Endometrial microvascular endothelial cells (primary cell): ENCODE measurements around the gene BUD13. TPM values are rescaled to one million over a fixed set of nuclear protein-coding genes. Genes with fewer than 3 reads are reported as not detected.

Source experiments
- in situ Hi-C: cut with HindIII; loops from 2 replicates; pipeline ENCODE4 v1.10.0; 2017; ENCODE audit warnings: low sequenced_read_pairs, low pct_unique_long_range_greater_than_20kb; ENCODE audit errors: inconsistent ontology term
- total RNA-seq: library from RNA; depleted of rRNA; stranded (reverse); fragments of >200 nt; gene quantifications from one replicate; pipeline ENCODE4 v1.2.3, GENCODE V29; 2015; ENCODE audit errors: inconsistent ontology term

Gene BUD13
- total RNA-seq, 1 donor from 2014 or later: 16.7 TPM

GRCh38 chr11:116700586-116701220 is 72.1 kb downstream of the BUD13 start:
- in situ Hi-C loops: no loop called here

Other genes starting within 250 kb of the BUD13 start
- gene ZPR1, start 15.0 kb upstream of the BUD13 start, total RNA-seq: 88.6 TPM
- not detected for gene APOA5, start 18.9 kb upstream of the BUD13 start, total RNA-seq
- gene APOA4, start 50.3 kb upstream of the BUD13 start, total RNA-seq: not detected
- gene APOC3, start 56.9 kb upstream of the BUD13 start, total RNA-seq: not detected
- gene APOA1, start 64.6 kb upstream of the BUD13 start, total RNA-seq: not detected